Mesodermal cell (in vitro differentiated cells): Measurements from ENCODE around the gene EPS8L1.
"Not testable (repeated sequence)": the region's sequence is repeated elsewhere in the genome, so short reads cannot be mapped to it uniquely, and the experiment has no call there.

Source experiments
- H3K27ac ChIP-seq: 2 replicates; pipeline ENCODE4 v1.7.0; 2013; ENCODE audit warnings: mild to moderate bottlenecking, low read depth, low read length, moderate library complexity; ENCODE audit not compliant: severe bottlenecking
- H3K36me3 ChIP-seq: 2 replicates; pipeline ENCODE4 v1.7.1; 2013; ENCODE audit warnings: mild to moderate bottlenecking, low read length, moderate library complexity; ENCODE audit not compliant: control insufficient read depth, insufficient read depth
- H3K4me1 ChIP-seq: one replicate; pipeline ENCODE4 v1.7.1; 2013; ENCODE audit warnings: mild to moderate bottlenecking, low read length; ENCODE audit not compliant: insufficient read depth, control insufficient read depth, poor library complexity, severe bottlenecking
- H3K4me3 ChIP-seq: 2 replicates; pipeline ENCODE4 v1.7.0; 2013; ENCODE audit warnings: low read length, control low read depth, mild to moderate bottlenecking; ENCODE audit not compliant: insufficient read depth, poor library complexity, severe bottlenecking; ENCODE audit errors: extremely low read depth
- H3K9me3 ChIP-seq: 2 replicates; pipeline ENCODE4 v1.7.1; 2013; ENCODE audit warnings: mild to moderate bottlenecking, low read length, moderate library complexity; ENCODE audit not compliant: control insufficient read depth
- WGBS, 2 experiments: methylation state at CpG; one replicate each; pipeline ENCODE4 v1.1.5; 2013; ENCODE audit warnings: missing lambda C conversion rate in 2 of 2; ENCODE audit not compliant: insufficient coverage in 2 of 2; 5-methylcytosine and 5-hydroxymethylcytosine counted together

EPS8L1 gene

GRCh38 chr19:55050749-55051532 lies 24.7 kb upstream of the EPS8L1 start:
- 95 to 98% methylated on average over 20 to 22 of the region's 25 CpGs for WGBS, 2 experiments
- H3K36me3 ChIP-seq: peaks cover 63% of the 10 kb centered on the region

DNA sequence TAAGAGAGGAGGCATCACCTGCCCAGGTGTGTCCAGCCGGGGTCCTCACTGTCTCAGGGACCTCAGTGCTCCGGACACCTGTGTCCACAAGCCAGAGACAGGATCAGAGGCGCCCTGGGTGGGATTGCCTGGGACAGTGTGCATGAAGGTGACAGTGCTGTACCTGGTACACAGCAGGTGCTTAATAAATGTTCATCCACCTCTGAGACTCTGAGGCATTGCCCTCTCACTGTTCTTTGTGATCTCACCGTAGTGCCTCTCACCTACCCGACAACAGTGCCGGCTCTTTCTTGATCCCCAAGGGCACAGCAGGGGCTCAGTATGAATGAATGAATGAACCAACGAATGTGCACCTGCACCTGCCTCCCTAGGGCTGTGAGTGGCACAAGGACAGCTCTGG lies 21.9 kb upstream of the EPS8L1 start:
- WGBS, 2 experiments: 86 to 98% methylated on average over 7 of the region's 7 CpGs
- H3K4me1 ChIP-seq: no peaks in the 10 kb centered on the region
- H3K36me3 ChIP-seq: peaks cover 70% of the 10 kb centered on the region
- no peak overlapping the region for H3K4me3 ChIP-seq
- no peaks in the 10 kb centered on the region for H3K9me3 ChIP-seq
- no peak overlapping the region for H3K27ac ChIP-seq

More at GRCh38 chr19:55050749-55051532, 24.7 kb upstream of the EPS8L1 start:
- H3K9me3 ChIP-seq: no peaks in the 10 kb centered on the region
- H3K4me1 ChIP-seq: no peaks in the 10 kb centered on the region
- no peak overlapping the region for H3K4me3 ChIP-seq
- H3K27ac ChIP-seq: no peak overlapping the region

DNA sequence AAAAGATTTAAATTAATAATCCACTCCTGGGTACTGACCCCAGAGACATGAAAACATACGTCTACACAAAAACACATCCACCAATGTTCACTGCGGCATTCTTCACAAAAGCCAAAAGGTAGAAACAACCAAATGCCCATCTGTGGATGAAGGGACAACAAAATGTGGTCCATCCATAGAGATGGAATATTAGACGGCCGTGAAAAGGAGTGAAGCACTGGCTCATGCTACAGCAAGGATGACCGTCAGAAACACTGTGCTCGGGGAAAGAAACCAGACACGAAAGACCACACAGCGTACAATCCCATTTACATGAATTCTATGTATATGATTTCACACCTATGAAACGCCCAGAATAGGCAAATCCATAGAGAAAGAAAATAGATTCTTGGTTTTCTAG lies 18.8 kb upstream of the EPS8L1 start:
- WGBS, 2 experiments: 94 to 100% methylated on average over 3 to 5 of the region's 9 CpGs
- no peaks in the 10 kb centered on the region for H3K4me1 ChIP-seq
- no peak overlapping the region for H3K4me3 ChIP-seq

GRCh38 chr19:55058781-55059610 lies 16.7 kb upstream of the EPS8L1 start:
- no peaks in the 10 kb centered on the region for H3K4me1 ChIP-seq
- no peaks in the 10 kb centered on the region for H3K9me3 ChIP-seq
- H3K27ac ChIP-seq: no peak overlapping the region
- peaks cover 43% of the 10 kb centered on the region for H3K36me3 ChIP-seq
- no peak overlapping the region for H3K4me3 ChIP-seq
- WGBS, 2 experiments: 92 to 98% methylated on average over 19 to 21 of the region's 23 CpGs

More for the DNA sequence above, 18.8 kb upstream of the EPS8L1 start:
- no peak overlapping the region for H3K27ac ChIP-seq
- H3K9me3 ChIP-seq: no peaks in the 10 kb centered on the region
- H3K36me3 ChIP-seq: peaks cover 55% of the 10 kb centered on the region

DNA sequence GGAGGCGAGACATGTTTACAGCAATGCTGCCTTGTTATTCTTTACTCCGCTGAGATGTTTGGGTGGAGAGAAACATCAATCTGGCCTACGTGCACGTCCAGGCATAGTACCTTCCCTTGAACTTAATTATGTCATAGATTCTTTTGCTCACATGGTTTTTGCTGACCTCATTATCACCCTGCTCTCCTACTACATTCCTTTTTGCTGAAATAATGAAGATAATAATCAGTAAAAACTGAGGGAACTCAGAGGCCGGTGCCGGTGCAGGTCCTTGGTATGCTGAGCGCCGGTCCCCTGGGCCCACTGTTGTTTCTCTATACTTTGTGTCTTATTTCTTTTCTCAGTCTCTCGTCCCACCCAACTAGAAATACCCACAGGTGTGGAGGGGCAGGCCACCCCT lies 15.4 kb upstream of the EPS8L1 start:
- H3K27ac ChIP-seq, H3K4me3 ChIP-seq, H3K4me1 ChIP-seq, H3K9me3 ChIP-seq: not testable (repeated sequence)
- WGBS, 2 experiments: no CpG with 5 or more reads among the region's 9 CpGs
- H3K36me3 ChIP-seq: peaks cover 38% of the 10 kb centered on the region

GRCh38 chr19:55062735-55063491 lies 12.8 kb upstream of the EPS8L1 start, which contains the start of gene RDH13:
TSS of gene RDH13 (minus strand) at chr19:55063148. CDS start at chr19:55063032, 116 bp downstream.
- Histone ChIP-seq H3K36me3 (peaks cover 13% of the 10 kb centered on the region), H3K4me1 (no peaks in the 10 kb centered on the region), H3K27ac (peak within 1 kb of the TSS; percentile 23), H3K4me3 (peak within 1 kb of the TSS; percentile 76), H3K9me3 (no peaks in the 10 kb centered on the region)
- WGBS, 2 experiments: 1 to 2% methylated on average over 46 to 64 of the region's 70 CpGs

- H3K36me3 ChIP-seq: peaks cover 7% of the 10 kb centered on the region
- WGBS, 2 experiments: 38 to 100% methylated on average over 1 to 3 of the region's 3 CpGs
- no peak overlapping the region for H3K27ac ChIP-seq
- H3K9me3 ChIP-seq: no peaks in the 10 kb centered on the region
- no peaks in the 10 kb centered on the region for H3K4me1 ChIP-seq
- no peak overlapping the region for H3K4me3 ChIP-seq
Observed at GRCh38 chr19:55063492-55063843, 12.2 kb upstream of the EPS8L1 start.

DNA sequence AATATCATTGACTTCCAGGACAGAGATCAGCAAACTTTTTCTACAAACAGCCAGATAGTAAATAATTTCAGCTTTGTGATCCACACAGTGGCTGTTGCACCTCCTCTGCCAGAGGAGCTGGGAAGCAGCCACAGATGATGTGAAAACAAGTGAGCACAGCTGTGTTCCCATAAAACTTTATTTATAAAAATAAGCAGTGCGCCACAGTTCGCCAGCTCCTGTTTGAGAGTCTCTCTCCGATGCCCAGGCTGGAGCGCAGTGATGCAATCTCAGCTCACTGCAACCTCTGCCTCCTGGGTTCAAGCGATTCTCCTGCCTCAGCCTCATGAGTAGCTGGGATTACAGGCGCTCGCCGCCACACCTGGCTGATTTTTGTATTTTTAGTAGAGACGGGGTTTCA lies 10.2 kb upstream of the EPS8L1 start:
- not testable (repeated sequence) for H3K36me3 ChIP-seq, H3K4me1 ChIP-seq, H3K4me3 ChIP-seq, H3K9me3 ChIP-seq, H3K27ac ChIP-seq
- WGBS, 2 experiments: 79 to 89% methylated on average over 6 of the region's 9 CpGs

GRCh38 chr19:55066107-55066709 lies 9.5 kb upstream of the EPS8L1 start:
- no peak overlapping the region for H3K27ac ChIP-seq
- no peak overlapping the region for H3K4me3 ChIP-seq
- H3K9me3 ChIP-seq: no peaks in the 10 kb centered on the region
- peaks cover 9% of the 10 kb centered on the region for H3K4me1 ChIP-seq
- WGBS, 2 experiments: 34 to 36% methylated on average over 2 of the region's 2 CpGs
- no peaks in the 10 kb centered on the region for H3K36me3 ChIP-seq

DNA sequence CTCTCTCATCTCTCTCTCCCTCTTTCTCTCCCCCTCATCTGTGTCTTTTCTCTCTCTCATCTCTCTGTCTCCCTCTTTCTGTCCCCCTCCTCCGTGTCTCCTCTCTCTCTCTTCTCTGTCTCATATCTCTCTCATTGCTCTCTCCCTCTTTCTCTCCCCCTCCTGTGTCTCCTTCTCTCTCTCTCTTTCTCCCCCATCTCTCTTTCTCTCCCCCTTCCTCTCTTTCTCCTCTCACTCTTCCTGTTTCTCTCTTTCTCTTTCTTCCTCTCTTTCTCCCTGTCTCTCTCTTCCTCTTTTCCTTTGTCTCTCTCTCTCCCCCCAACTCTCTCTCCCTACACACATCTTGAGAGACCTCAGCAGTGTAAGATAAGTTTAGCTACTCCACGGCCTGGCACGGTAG lies 7.8 kb upstream of the EPS8L1 start:
- no peaks in the 10 kb centered on the region for H3K36me3 ChIP-seq
- 61 to 62% methylated on average over 2 to 3 of the region's 3 CpGs for WGBS, 2 experiments
- no peak overlapping the region for H3K4me3 ChIP-seq
- peaks cover 12% of the 10 kb centered on the region for H3K4me1 ChIP-seq
- no peak overlapping the region for H3K27ac ChIP-seq
- H3K9me3 ChIP-seq: no peaks in the 10 kb centered on the region
